GM12891 (cell line): ENCODE measurements around the gene CTNNA2.

ENCODE experiments used
- PAX5 ChIP-seq: IDR thresholded peaks from 2 replicates; pipeline ENCODE4 v1.6.1; 2011; ENCODE audit warnings: low read length, moderate library complexity, mild to moderate bottlenecking; ENCODE audit not compliant: insufficient read depth, severe bottlenecking
- POLR2A ChIP-seq: IDR thresholded peaks from 2 replicates; pipeline ENCODE4 v1.6.1; 2011; ENCODE audit warnings: low read depth, low read length, control low read depth
- POLR2AphosphoS5 ChIP-seq: IDR thresholded peaks from 2 replicates; pipeline ENCODE4 v1.6.1; 2011; ENCODE audit warnings: low read depth, low read length, control low read depth
- POU2F2 ChIP-seq: IDR thresholded peaks from 2 replicates; pipeline ENCODE4 v1.6.1; 2011; ENCODE audit warnings: low read depth, mild to moderate bottlenecking, control low read depth, low read length, moderate library complexity
- TAF1 ChIP-seq: IDR thresholded peaks from 2 replicates; pipeline ENCODE4 v1.6.1; 2011; ENCODE audit warnings: low read depth, low read length, control low read depth

GRCh38 chr2:80519699-80520291, 1006.9 kb downstream of the CTNNA2 start:
- TF ChIP-seq POLR2AphosphoS5 (no peak), TAF1 (no peak), POU2F2 (no peak), POLR2A (no peak), PAX5 (no peak)
